H1 (cell line): ENCODE results near the gene ISL2. TPM values are rescaled to one million over a fixed set of nuclear protein-coding genes. Genes with fewer than 3 reads are reported as not detected.

Experiments used
- EGR1 ChIP-seq: IDR thresholded peaks from 2 replicates; pipeline ENCODE4 v1.6.1; 2011; ENCODE audit warnings: low read depth, low read length, borderline replicate concordance
- EP300 ChIP-seq, 2 experiments: IDR thresholded peaks; 1 replicate in 1 of 2; 2 replicates in 1 of 2; pipeline ENCODE4 v1.6.1; 2011 to 2012; ENCODE audit warnings: low read depth in 2 of 2, low read length in 2 of 2, mild to moderate bottlenecking in 2 of 2, borderline replicate concordance in 1 of 2, inconsistent platforms in 1 of 2, moderate library complexity in 1 of 2
- HDAC6 ChIP-seq: IDR thresholded peaks from one replicate; pipeline ENCODE4 v1.7.1; 2012; ENCODE audit warnings: low read depth, mild to moderate bottlenecking, inconsistent platforms, low read length, moderate library complexity
- RNF2 ChIP-seq: fragments of 200-900, 300-1000 bp; sonication (generic); IDR thresholded peaks from 2 replicates; pipeline ENCODE4 v1.7.1; 2016; ENCODE audit warnings: borderline replicate concordance, low read depth, mild to moderate bottlenecking, antibody characterized with exemption, low read length; ENCODE audit not compliant: poor library complexity, severe bottlenecking; ENCODE audit errors: missing control alignments
- polyA plus RNA-seq, 7 experiments: library from polyadenylated mRNA; depleted of rRNA in 3 of 7; stranded (reverse) in 5 of 7; unstranded in 2 of 7; fragments of >200 nt in 5 of 7; fragments of 200-250 nt in 2 of 7; gene quantifications; 1 replicate in 5 of 7; 2 replicates in 1 of 7; 4 replicates in 1 of 7; pipeline versions ENCODE4 v1.2.1 to v1.2.3, GENCODE V29; 2011 to 2013; ENCODE audit warnings: missing spikeins in 2 of 7, mixed read lengths in 2 of 7
- total RNA-seq: library from RNA; stranded (reverse); fragmentation: NEBNext Ultra II Directional; extraction: Animal tissue kit (Norgen Biotek cat#: 25700); gene quantifications from 2 replicates; pipeline ENCODE4 v1.2.1, GENCODE V29; 2021
- TF ChIP-seq, protein P1 (sequence below): fragments of 300-600 bp; sonication (generic); IDR thresholded peaks from 2 replicates; pipeline ENCODE4 v1.7.1; 2012; ENCODE audit warnings: low read length, moderate library complexity, mild to moderate bottlenecking, inconsistent platforms; ENCODE audit not compliant: insufficient replicate concordance

Gene ISL2
- total and polyA plus RNA-seq, 2 of the 8 experiments (the other 6 are each of a cell fraction or from before 2014, with no cell fraction given) = 0.32 to 0.99 TPM

DNA sequence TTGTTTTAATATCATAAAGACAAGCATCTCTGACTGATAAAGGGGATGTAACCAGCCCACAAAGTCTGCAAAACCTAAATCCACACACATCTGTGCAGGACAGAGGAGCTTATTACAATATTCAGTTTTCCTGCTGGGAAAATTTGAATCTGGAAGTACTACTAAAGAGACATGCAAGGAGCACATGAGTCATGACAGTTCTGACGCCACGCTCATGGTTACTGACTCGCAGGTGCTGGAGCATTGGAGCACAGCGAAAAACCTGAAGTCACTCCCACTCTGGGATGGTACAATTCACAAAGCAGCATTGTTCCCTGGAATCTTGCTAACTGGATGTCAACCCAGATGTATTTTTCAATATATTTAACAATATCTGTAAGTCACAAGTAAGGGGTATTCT is 7.6 kb upstream of the ISL2 start (continued):
- TF ChIP-seq, protein P1, sequence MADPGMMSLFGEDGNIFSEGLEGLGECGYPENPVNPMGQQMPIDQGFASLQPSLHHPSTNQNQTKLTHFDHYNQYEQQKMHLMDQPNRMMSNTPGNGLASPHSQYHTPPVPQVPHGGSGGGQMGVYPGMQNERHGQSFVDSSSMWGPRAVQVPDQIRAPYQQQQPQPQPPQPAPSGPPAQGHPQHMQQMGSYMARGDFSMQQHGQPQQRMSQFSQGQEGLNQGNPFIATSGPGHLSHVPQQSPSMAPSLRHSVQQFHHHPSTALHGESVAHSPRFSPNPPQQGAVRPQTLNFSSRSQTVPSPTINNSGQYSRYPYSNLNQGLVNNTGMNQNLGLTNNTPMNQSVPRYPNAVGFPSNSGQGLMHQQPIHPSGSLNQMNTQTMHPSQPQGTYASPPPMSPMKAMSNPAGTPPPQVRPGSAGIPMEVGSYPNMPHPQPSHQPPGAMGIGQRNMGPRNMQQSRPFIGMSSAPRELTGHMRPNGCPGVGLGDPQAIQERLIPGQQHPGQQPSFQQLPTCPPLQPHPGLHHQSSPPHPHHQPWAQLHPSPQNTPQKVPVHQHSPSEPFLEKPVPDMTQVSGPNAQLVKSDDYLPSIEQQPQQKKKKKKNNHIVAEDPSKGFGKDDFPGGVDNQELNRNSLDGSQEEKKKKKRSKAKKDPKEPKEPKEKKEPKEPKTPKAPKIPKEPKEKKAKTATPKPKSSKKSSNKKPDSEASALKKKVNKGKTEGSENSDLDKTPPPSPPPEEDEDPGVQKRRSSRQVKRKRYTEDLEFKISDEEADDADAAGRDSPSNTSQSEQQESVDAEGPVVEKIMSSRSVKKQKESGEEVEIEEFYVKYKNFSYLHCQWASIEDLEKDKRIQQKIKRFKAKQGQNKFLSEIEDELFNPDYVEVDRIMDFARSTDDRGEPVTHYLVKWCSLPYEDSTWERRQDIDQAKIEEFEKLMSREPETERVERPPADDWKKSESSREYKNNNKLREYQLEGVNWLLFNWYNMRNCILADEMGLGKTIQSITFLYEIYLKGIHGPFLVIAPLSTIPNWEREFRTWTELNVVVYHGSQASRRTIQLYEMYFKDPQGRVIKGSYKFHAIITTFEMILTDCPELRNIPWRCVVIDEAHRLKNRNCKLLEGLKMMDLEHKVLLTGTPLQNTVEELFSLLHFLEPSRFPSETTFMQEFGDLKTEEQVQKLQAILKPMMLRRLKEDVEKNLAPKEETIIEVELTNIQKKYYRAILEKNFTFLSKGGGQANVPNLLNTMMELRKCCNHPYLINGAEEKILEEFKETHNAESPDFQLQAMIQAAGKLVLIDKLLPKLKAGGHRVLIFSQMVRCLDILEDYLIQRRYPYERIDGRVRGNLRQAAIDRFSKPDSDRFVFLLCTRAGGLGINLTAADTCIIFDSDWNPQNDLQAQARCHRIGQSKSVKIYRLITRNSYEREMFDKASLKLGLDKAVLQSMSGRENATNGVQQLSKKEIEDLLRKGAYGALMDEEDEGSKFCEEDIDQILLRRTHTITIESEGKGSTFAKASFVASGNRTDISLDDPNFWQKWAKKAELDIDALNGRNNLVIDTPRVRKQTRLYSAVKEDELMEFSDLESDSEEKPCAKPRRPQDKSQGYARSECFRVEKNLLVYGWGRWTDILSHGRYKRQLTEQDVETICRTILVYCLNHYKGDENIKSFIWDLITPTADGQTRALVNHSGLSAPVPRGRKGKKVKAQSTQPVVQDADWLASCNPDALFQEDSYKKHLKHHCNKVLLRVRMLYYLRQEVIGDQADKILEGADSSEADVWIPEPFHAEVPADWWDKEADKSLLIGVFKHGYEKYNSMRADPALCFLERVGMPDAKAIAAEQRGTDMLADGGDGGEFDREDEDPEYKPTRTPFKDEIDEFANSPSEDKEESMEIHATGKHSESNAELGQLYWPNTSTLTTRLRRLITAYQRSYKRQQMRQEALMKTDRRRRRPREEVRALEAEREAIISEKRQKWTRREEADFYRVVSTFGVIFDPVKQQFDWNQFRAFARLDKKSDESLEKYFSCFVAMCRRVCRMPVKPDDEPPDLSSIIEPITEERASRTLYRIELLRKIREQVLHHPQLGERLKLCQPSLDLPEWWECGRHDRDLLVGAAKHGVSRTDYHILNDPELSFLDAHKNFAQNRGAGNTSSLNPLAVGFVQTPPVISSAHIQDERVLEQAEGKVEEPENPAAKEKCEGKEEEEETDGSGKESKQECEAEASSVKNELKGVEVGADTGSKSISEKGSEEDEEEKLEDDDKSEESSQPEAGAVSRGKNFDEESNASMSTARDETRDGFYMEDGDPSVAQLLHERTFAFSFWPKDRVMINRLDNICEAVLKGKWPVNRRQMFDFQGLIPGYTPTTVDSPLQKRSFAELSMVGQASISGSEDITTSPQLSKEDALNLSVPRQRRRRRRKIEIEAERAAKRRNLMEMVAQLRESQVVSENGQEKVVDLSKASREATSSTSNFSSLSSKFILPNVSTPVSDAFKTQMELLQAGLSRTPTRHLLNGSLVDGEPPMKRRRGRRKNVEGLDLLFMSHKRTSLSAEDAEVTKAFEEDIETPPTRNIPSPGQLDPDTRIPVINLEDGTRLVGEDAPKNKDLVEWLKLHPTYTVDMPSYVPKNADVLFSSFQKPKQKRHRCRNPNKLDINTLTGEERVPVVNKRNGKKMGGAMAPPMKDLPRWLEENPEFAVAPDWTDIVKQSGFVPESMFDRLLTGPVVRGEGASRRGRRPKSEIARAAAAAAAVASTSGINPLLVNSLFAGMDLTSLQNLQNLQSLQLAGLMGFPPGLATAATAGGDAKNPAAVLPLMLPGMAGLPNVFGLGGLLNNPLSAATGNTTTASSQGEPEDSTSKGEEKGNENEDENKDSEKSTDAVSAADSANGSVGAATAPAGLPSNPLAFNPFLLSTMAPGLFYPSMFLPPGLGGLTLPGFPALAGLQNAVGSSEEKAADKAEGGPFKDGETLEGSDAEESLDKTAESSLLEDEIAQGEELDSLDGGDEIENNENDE = no peak
- no peak for TF ChIP-seq RNF2
- no peak for TF ChIP-seq EGR1
- TF ChIP-seq EP300 (IDR thresholded peaks at IDR 0.05; ENCODE audit: borderline replicate concordance in 1 of 2, low read depth in 2 of 2, low read length in 2 of 2) = no peak
- no peak for TF ChIP-seq HDAC6
